ENCODE data around the gene S1PR4.
"Not testable (repeated sequence)": the region's sequence is repeated elsewhere in the genome, so short reads cannot be mapped to it uniquely, and the experiment has no call there.

Gene S1PR4

GRCh38 chr19:3152419-3152780 is 26.2 kb upstream of the S1PR4 start:
- TF ChIP-seq CTCF (IDR thresholded peaks at IDR 0.05; ENCODE audit: low read length, missing control alignments) = no peak
- no peak overlapping the region for H3K4me3 ChIP-seq (replicated peaks; ENCODE audit: low read depth, low read length)
- no peak for DNase-seq (ENCODE audit: low read depth)

GRCh38 chr19:3153286-3154230 is 25.0 kb upstream of the S1PR4 start:
- no peak for TF ChIP-seq CTCF (IDR thresholded peaks at IDR 0.05; ENCODE audit: low read length, missing control alignments)
- DNase-seq (ENCODE audit: low read depth) = no peak

GRCh38 chr19:3154447-3154846 is 24.1 kb upstream of the S1PR4 start:
- not testable (repeated sequence) for H3K4me3 ChIP-seq (replicated peaks; ENCODE audit: low read depth, low read length); DNase-seq (ENCODE audit: low read depth)

More at GRCh38 chr19:3153286-3154230, 25.0 kb upstream of the S1PR4 start:
- no peak overlapping the region for H3K4me3 ChIP-seq (replicated peaks; ENCODE audit: low read depth, low read length)

- peak overlapping the region; percentile 24 for H3K4me3 ChIP-seq (replicated peaks; ENCODE audit: low read depth, low read length)
- TF ChIP-seq CTCF (IDR thresholded peaks at IDR 0.05; ENCODE audit: low read length, missing control alignments) = no peak
- peak; percentile 100 for DNase-seq (ENCODE audit: low read depth)
These were observed 23.4 kb upstream of the S1PR4 start for GRCh38 chr19:3154957-3155736.

- no peak overlapping the region for H3K4me3 ChIP-seq (replicated peaks; ENCODE audit: low read depth, low read length)
- no peak for TF ChIP-seq CTCF (IDR thresholded peaks at IDR 0.05; ENCODE audit: low read length, missing control alignments)
- no peak for DNase-seq (ENCODE audit: low read depth)
These were observed 21.3 kb upstream of the S1PR4 start for GRCh38 chr19:3157096-3157845.

- DNase-seq (ENCODE audit: low read depth) = no peak
- no peak for TF ChIP-seq CTCF (IDR thresholded peaks at IDR 0.05; ENCODE audit: low read length, missing control alignments)
- H3K4me3 ChIP-seq (replicated peaks; ENCODE audit: low read depth, low read length) = no peak overlapping the region
These were observed 19.0 kb upstream of the S1PR4 start for GRCh38 chr19:3159565-3159964.

- TF ChIP-seq CTCF (IDR thresholded peaks at IDR 0.05; ENCODE audit: low read length, missing control alignments) = no peak
- no peak overlapping the region for H3K4me3 ChIP-seq (replicated peaks; ENCODE audit: low read depth, low read length)
- DNase-seq (ENCODE audit: low read depth) = no peak
These were observed 18.4 kb upstream of the S1PR4 start for GRCh38 chr19:3160219-3160618.

Measured in fibroblast of pulmonary artery (primary cell).